Cardiac muscle cell (in vitro differentiated cells and primary cell): Measurements from ENCODE around the gene PGGHG. TPM values are rescaled to one million over a fixed set of nuclear protein-coding genes. Genes with fewer than 3 reads are reported as not detected.
A peak's percentile ranks its signal among the peaks of the same experiment; 100 is the strongest.

Source experiments
- DNase-seq, 2 donors: peaks; one replicate each; pipeline versions ENCODE4 v3.0.0 to v3.0.0-alpha.2; 2010 to 2017; ENCODE audit warnings: low read depth in 1 of 2, low spot score in 1 of 2
- H3K27ac ChIP-seq: fragments of 200-600 bp; sonication (generic); 2 replicates; pipeline ENCODE4 v1.5.1; 2016
- H3K27me3 ChIP-seq: fragments of 200-600 bp; sonication (generic); 2 replicates; pipeline ENCODE4 v1.6.0; 2016; ENCODE audit warnings: control low read depth
- H3K36me3 ChIP-seq: fragments of 200-600 bp; sonication (generic); 2 replicates; pipeline ENCODE4 v1.5.1; 2016; ENCODE audit warnings: control low read depth
- H3K4me1 ChIP-seq: fragments of 200-600 bp; sonication (generic); 2 replicates; pipeline ENCODE4 v1.8.1; 2017; ENCODE audit warnings: low read depth, mild to moderate bottlenecking, mixed run types
- H3K4me3 ChIP-seq: fragments of 200-600 bp; sonication (generic); 2 replicates; pipeline ENCODE4 v1.5.1; 2016; ENCODE audit warnings: mild to moderate bottlenecking
- H3K9me3 ChIP-seq: fragments of 200-600 bp; sonication (generic); 2 replicates; pipeline ENCODE4 v1.5.1; 2017; ENCODE audit warnings: low read depth, mild to moderate bottlenecking, control low read depth
- polyA plus RNA-seq: library from polyadenylated mRNA; unstranded; fragments of >200 nt; fragmentation: Nextera tagmentation; extraction: Ambion mirVana; gene quantifications from 2 replicates; pipeline ENCODE4 v1.2.1, GENCODE V29; 2016
- total RNA-seq: library from RNA; depleted of rRNA; stranded (reverse); fragments of >200 nt; gene quantifications from 2 replicates; pipeline ENCODE4 v1.2.3, GENCODE V29; 2016
- TF ChIP-seq, protein P1 (sequence below): IDR thresholded peaks from 2 replicates; pipeline ENCODE4 v1.5.1; 2012; ENCODE audit warnings: low read depth, mild to moderate bottlenecking, low read length

Gene PGGHG
- total and polyA plus RNA-seq, 2 experiments from 2014 or later = 33.1 to 88.7 TPM

- no peak overlapping the region for H3K27ac ChIP-seq
- DNase-seq = peak; percentile 38 to 47
- no peaks in the 10 kb centered on the region for H3K27me3 ChIP-seq
- H3K9me3 ChIP-seq = no peaks in the 10 kb centered on the region
- no peaks in the 10 kb centered on the region for H3K4me1 ChIP-seq
- no peak overlapping the region for H3K4me3 ChIP-seq
- H3K36me3 ChIP-seq = no peaks in the 10 kb centered on the region
- TF ChIP-seq, protein P1, sequence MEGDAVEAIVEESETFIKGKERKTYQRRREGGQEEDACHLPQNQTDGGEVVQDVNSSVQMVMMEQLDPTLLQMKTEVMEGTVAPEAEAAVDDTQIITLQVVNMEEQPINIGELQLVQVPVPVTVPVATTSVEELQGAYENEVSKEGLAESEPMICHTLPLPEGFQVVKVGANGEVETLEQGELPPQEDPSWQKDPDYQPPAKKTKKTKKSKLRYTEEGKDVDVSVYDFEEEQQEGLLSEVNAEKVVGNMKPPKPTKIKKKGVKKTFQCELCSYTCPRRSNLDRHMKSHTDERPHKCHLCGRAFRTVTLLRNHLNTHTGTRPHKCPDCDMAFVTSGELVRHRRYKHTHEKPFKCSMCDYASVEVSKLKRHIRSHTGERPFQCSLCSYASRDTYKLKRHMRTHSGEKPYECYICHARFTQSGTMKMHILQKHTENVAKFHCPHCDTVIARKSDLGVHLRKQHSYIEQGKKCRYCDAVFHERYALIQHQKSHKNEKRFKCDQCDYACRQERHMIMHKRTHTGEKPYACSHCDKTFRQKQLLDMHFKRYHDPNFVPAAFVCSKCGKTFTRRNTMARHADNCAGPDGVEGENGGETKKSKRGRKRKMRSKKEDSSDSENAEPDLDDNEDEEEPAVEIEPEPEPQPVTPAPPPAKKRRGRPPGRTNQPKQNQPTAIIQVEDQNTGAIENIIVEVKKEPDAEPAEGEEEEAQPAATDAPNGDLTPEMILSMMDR = peak; percentile 37
Measured at GRCh38 chr11:299951-300735, 11.2 kb downstream of the PGGHG start.

DNA sequence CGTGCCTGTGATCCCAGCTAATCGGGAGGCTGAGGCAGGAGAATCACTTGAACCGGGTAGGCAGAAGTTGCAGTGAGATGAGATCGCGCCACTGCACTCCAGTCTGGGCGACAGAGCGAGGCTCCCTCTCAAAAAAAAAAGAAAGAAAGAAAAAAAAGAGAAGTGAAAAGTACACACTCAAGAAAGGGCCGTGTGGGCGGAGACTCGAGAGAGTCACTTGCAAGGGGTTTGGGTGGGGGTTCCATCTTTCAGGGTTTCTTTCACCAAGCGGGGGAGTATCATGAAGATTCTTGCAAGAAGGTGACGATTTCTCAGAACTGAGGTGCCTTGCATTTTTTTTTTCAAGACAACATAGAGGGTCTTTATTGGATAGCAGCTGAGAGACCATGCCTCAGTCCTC, 14.4 kb downstream of the PGGHG start:
- no peak for DNase-seq
- TF ChIP-seq, protein P1 = no peak
- H3K9me3 ChIP-seq = no peaks in the 10 kb centered on the region
- H3K4me1 ChIP-seq = peaks cover 15% of the 10 kb centered on the region
- no peak overlapping the region for H3K27ac ChIP-seq
- no peak overlapping the region for H3K4me3 ChIP-seq
- H3K27me3 ChIP-seq = no peaks in the 10 kb centered on the region
- no peaks in the 10 kb centered on the region for H3K36me3 ChIP-seq

- TF ChIP-seq, protein P1 = no peak
- H3K27ac ChIP-seq = no peak overlapping the region
Measured at GRCh38 chr11:304061-304506, 15.2 kb downstream of the PGGHG start.

GRCh38 chr11:304915-305843, 16.3 kb downstream of the PGGHG start:
- Histone ChIP-seq H3K4me3 (no peak overlapping the region), H3K4me1 (peaks cover 16% of the 10 kb centered on the region), H3K27ac (no peak overlapping the region), H3K9me3 (no peaks in the 10 kb centered on the region), H3K36me3 (no peaks in the 10 kb centered on the region), H3K27me3 (no peaks in the 10 kb centered on the region)
- peak; percentile 65 to 89 for DNase-seq
- TF ChIP-seq, protein P1 = peak; percentile 71

More at GRCh38 chr11:304061-304506, 15.2 kb downstream of the PGGHG start:
- DNase-seq = no peak
- H3K36me3 ChIP-seq = no peaks in the 10 kb centered on the region
- H3K4me3 ChIP-seq = no peak overlapping the region
- H3K27me3 ChIP-seq = no peaks in the 10 kb centered on the region
- peaks cover 16% of the 10 kb centered on the region for H3K4me1 ChIP-seq
- no peaks in the 10 kb centered on the region for H3K9me3 ChIP-seq

DNA sequence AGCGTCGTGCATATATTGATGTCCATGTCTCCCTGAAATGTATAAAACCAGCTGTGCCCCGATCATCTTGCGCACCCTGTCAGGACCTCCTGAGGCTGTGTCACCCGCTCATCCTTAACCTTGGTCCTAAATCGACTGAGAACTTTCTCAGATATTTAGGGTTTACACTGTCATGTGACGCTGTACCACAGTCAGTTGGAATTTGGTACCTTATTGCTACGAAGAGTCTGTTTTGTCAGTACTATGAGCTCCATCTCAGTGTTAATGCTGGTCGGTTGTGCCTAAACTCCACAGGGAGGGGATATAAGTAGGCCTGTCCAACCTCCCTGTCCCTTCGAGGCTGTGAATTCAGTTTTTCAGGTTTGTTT, 16.9 kb downstream of the PGGHG start:
- Histone ChIP-seq H3K36me3 (no peaks in the 10 kb centered on the region), H3K4me1 (peaks cover 16% of the 10 kb centered on the region), H3K27ac (peak overlapping the region; percentile 87), H3K4me3 (no peak overlapping the region), H3K27me3 (no peaks in the 10 kb centered on the region), H3K9me3 (no peaks in the 10 kb centered on the region)
- no peak for DNase-seq
- TF ChIP-seq, protein P1 = no peak
